ENCODE data around the gene PDE3A. TPM values are rescaled to one million over a fixed set of nuclear protein-coding genes. Genes with fewer than 3 reads are reported as not detected.
"Not testable (repeated sequence)": the region's sequence is repeated elsewhere in the genome, so short reads cannot be mapped to it uniquely, and the experiment has no call there.

PDE3A gene
- total RNA-seq: 1 to 10 TPM; 2.1 to 4.1 (median 2.6) TPM
- under 1 TPM; 0.53 to 0.99 (median 0.66) TPM for polyA plus RNA-seq
- long read RNA-seq, donor 1, full-length matches to known transcripts: 1 of 1 reads
- long read RNA-seq, donor 1, partial matches to known transcripts: 0 of 1 reads
- long read RNA-seq, donor 1, other reads (novel, unspliced or antisense): 0 of 1 reads
- long read RNA-seq, donor 2, partial matches to known transcripts: 0 of 2 reads
- long read RNA-seq, donor 2, other reads (novel, unspliced or antisense): 2 of 2 reads

- H3K4me1 ChIP-seq: no peaks in the 10 kb centered on the region
- 2 to 3% (median 2%) methylated on average over 24 of the region's 24 CpGs for whole genome bisulfite sequencing, 3 donors
- TF ChIP-seq, protein P1, sequence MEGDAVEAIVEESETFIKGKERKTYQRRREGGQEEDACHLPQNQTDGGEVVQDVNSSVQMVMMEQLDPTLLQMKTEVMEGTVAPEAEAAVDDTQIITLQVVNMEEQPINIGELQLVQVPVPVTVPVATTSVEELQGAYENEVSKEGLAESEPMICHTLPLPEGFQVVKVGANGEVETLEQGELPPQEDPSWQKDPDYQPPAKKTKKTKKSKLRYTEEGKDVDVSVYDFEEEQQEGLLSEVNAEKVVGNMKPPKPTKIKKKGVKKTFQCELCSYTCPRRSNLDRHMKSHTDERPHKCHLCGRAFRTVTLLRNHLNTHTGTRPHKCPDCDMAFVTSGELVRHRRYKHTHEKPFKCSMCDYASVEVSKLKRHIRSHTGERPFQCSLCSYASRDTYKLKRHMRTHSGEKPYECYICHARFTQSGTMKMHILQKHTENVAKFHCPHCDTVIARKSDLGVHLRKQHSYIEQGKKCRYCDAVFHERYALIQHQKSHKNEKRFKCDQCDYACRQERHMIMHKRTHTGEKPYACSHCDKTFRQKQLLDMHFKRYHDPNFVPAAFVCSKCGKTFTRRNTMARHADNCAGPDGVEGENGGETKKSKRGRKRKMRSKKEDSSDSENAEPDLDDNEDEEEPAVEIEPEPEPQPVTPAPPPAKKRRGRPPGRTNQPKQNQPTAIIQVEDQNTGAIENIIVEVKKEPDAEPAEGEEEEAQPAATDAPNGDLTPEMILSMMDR (IDR thresholded peaks at IDR 0.05): no peak
- DNase-seq: peak; percentile 55 to 72
- peak within 1 kb of the TSS; percentile 71 for H3K4me3 ChIP-seq
- intact Hi-C loops (cut with DNase I): loop anchor here in 1 of 2 donors (5.0 to 10.0 kb wide), 2 partner anchors 243 to 626 kb away; no protein-coding TSS in a partner anchor
- H3K36me3 ChIP-seq (ENCODE audit: insufficient read depth in 1 of 2, low read depth in 1 of 2): no peaks in the 10 kb centered on the region
- no peaks in the 10 kb centered on the region for H3K9me3 ChIP-seq
- peak; percentile 31 to 71 (median 59) for ATAC-seq
- H3K27me3 ChIP-seq (ENCODE audit: insufficient read depth in 3 of 3, low read length in 2 of 3): peaks cover 0 to 8% (median 0%) of the 10 kb centered on the region in 3 donors
- H3K27ac ChIP-seq: peak within 1 kb of the TSS; percentile 58
These were observed at the start of gene PDE3A for GRCh38 chr12:20368114-20368650. TSS of gene PDE3A (plus strand) at chr12:20368537. CDS start at chr12:20369285, 748 bp downstream.

- WGBS, 3 donors: 25 to 36% (median 28%) methylated on average over 4 of the region's 4 CpGs
- ATAC-seq: peak in 2 of 4 donors; percentile 23 to 63
- intact Hi-C loops (cut with DNase I): no loop called here
- Histone ChIP-seq H3K4me3 (no peak overlapping the region), H3K27ac (no peak overlapping the region), H3K36me3 (ENCODE audit: insufficient read depth in 1 of 2, low read depth in 1 of 2) (no peaks in the 10 kb centered on the region), H3K4me1 (peaks cover 12% of the 10 kb centered on the region), H3K27me3 (ENCODE audit: insufficient read depth in 3 of 3, low read length in 2 of 3) (no peaks in the 10 kb centered on the region), H3K9me3 (no peaks in the 10 kb centered on the region)
- TF ChIP-seq, protein P1 (IDR thresholded peaks at IDR 0.05): no peak
- DNase-seq: no peak
These were observed 49.0 kb upstream of the PDE3A start for GRCh38 chr12:20319366-20319765.

DNA sequence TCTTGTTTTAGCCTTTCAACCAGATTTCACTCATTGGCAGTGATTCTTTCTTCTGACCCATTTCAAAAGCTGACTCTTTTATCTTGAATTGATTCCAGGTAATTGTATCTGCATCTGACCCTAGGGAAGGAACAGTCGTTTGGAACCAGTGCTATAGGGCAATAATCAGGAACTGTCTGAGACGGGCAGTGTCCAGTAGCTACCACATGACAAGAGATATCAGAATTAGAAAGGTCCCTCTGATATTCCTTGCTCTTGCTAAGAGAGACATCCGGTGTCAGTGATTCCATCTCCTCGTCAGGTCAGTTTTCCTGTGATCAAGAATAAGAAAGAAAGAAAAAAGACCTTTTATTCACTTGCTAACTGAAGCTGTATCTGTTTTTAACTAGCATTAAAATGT is 47.8 kb upstream of the PDE3A start:
- Histone ChIP-seq H3K4me3 (peak overlapping the region; percentile 43), H3K27me3 (ENCODE audit: insufficient read depth in 3 of 3, low read length in 2 of 3) (no peaks in the 10 kb centered on the region), H3K36me3 (ENCODE audit: insufficient read depth in 1 of 2, low read depth in 1 of 2) (no peaks in the 10 kb centered on the region), H3K9me3 (no peaks in the 10 kb centered on the region), H3K27ac (peak overlapping the region; percentile 30), H3K4me1 (peaks cover 12% of the 10 kb centered on the region)
- ATAC-seq: peak in 3 of 4 donors; percentile 62 to 90 (median 70)
- TF ChIP-seq, protein P1 (IDR thresholded peaks at IDR 0.05): no peak
- 8 to 28% (median 12%) methylated on average over 4 of the region's 4 CpGs for WGBS, 3 donors
- no peak for DNase-seq
- intact Hi-C loops (cut with DNase I): loop anchor here in 1 of 2 donors (10.0 kb wide), 1 partner anchor 46 kb away; no protein-coding TSS in a partner anchor

DNA sequence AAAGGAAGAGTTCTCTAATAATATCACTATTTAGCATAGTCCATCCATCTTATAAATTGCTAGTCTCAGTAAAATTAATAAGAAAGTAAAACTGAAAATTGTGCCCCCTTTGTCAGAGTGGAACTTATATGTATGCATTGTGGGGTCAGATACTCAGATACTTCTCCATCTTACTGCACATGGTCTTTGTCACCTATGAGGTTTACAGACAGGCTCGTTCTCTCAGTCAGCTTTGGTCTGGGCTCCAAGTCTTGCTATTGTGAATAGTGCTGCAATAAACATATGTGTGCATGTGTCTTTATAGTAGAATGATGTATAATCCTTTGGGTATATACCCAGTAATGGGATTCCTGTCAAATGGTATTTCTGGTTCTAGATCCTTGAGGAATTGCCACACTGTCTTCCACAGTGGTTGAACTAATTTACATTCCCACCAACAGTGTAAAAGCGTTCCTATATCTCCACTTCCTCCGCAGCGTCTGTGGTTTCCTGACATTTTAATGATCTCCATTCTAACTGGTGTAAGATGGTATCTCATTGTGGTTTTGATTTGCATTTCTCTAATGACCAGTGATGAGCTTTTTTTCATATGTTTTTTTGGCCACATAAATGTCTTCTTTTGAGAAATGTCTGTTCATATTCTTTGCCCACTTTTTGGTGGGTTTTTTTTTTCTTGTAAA is 37.4 kb upstream of the PDE3A start:
- intact Hi-C loops (cut with DNase I); H3K36me3 ChIP-seq (ENCODE audit: insufficient read depth in 1 of 2, low read depth in 1 of 2); DNase-seq; ATAC-seq; H3K9me3 ChIP-seq; H3K4me3 ChIP-seq; H3K27ac ChIP-seq; H3K27me3 ChIP-seq (ENCODE audit: insufficient read depth in 3 of 3, low read length in 2 of 3); H3K4me1 ChIP-seq: not testable (repeated sequence)
- WGBS, 3 donors: 85 to 87% (median 86%) methylated on average over 4 of the region's 4 CpGs

DNA sequence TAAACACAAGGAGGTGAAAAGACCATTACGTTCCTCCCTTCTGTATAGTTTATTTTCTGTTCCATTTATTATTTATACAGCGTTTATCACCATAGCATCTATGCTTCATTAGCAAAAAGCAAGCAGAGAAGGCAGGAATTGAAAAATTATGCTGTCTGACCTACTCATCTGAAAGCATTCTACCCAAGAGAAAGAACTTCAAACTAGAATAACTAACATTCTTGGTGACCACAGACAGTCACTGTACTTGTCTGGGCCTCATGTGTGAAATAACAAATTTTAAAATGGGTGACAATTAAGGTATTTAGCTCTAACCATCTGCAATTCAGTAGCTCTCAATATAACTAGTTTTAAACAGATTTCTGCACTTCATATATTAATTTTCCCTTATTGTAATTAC is 29.3 kb upstream of the PDE3A start:
- H3K4me3 ChIP-seq: no peak overlapping the region
- no peaks in the 10 kb centered on the region for H3K4me1 ChIP-seq
- WGBS, 3 donors: 74 to 83% (median 81%) methylated on average over 2 of the region's 2 CpGs
- no peaks in the 10 kb centered on the region for H3K27me3 ChIP-seq (ENCODE audit: insufficient read depth in 3 of 3, low read length in 2 of 3)
- TF ChIP-seq, protein P1 (IDR thresholded peaks at IDR 0.05): no peak
- ATAC-seq (no peak), DNase-seq (no peak)
- H3K36me3 ChIP-seq (ENCODE audit: insufficient read depth in 1 of 2, low read depth in 1 of 2): no peaks in the 10 kb centered on the region
- no peaks in the 10 kb centered on the region for H3K9me3 ChIP-seq
- intact Hi-C loops (cut with DNase I): no loop called here
- H3K27ac ChIP-seq: no peak overlapping the region

Measured in psoas muscle (tissue), 8 donors.